ENCODE measurements around the gene CHST5. TPM values are rescaled to one million over a fixed set of nuclear protein-coding genes. Genes with fewer than 3 reads are reported as not detected.
"Not testable (repeated sequence)": the region's sequence is repeated elsewhere in the genome, so short reads cannot be mapped to it uniquely, and the experiment has no call there.

The CHST5 gene
- total RNA-seq, 1 donor from 2014 or later = not detected

DNA sequence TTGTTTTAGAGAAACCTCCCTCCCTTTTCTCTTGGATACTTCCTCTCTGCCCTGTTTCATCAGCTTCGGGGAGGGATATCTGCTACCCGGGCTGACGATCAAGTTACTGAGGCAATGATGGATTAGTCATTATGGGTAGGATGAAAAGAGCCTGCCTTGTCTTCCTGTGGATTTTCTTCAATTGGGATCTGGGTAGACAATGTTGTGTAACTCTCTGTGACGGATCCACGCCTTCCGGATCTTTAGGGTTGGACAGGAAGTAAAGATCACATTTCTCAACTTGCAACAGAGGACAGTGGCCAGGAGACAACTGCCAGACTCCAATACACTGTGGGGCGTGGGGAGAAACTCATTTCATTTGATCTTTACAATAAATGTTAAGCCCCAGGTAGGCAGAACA, 29.3 kb downstream of the CHST5 start:
- peak in 1 of 2 donors; percentile 36 for DNase-seq (ENCODE audit: low read depth in 2 of 2)

DNA sequence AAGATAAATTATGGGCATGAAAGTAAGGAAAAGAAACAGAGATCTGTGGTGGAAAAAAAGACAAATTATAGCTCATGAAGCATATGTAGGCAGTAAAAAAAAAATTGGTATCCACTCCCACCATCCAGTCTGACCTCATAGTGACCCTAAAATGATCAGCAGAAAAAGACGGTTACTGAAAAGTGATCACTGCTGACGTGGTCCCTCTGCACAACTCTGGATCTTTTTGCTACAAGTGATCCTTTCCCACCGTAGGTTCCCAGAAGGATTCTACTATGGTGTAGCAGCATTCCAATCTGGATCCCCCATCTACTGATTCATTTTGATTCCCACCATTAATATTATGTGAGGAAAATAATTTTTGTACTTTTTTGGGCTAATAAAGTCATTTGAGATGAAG, 29.8 kb downstream of the CHST5 start:
- no peak for DNase-seq (ENCODE audit: low read depth in 2 of 2)

DNA sequence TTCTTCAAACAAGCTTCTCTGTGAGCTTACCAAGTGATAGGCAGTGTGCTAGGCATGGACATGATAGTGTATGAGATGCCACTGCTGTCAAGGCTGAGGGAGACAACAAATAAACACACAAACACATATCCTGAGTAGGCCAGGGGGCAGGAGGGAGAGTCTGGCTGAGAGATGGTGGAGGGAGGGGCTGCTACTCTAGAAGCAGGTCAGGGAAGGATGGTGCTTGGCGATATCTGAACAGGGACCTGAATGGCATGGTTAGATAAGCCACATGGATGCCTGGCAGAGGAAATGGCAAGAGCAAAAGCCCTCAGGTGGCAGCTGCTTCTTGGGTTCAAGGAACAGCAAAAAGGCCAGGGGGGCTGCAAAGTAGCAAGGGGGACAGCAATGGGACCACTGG, 32.1 kb downstream of the CHST5 start:
- no peak for DNase-seq (ENCODE audit: low read depth in 2 of 2)

DNA sequence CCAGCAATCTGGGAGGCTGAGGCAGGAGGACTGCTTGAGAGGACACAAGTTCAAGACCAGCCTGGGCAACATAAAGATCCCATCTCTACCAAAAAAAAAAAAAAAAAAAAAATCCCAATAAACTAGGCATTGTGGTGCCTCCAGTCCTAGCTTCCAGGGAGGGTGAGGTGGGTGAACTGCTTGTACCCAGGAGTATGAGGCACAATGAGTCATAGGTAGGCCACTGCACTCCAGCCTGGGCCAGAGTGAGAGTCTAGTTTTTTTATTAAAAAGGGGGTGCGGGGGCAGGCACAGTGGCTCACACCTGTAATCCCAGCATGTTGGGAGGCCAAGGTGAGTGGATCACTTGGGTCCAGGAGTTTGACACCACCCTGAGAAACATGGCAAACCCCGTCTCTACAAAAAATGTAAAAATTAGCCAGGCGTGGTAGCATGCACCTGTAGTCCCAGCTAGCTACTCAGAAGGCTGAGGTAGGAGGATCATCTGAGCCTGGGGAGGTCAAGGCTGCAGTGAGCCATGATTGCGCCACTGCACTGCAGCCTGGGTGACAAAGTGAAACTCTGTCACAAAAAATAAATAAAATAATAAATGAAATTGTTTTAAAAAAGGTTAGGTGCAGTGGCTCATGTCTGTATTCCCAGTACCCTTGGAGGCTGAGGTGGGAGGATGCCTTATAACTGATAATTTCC, 32.8 kb downstream of the CHST5 start:
- no peak for DNase-seq (ENCODE audit: low read depth in 2 of 2)

DNA sequence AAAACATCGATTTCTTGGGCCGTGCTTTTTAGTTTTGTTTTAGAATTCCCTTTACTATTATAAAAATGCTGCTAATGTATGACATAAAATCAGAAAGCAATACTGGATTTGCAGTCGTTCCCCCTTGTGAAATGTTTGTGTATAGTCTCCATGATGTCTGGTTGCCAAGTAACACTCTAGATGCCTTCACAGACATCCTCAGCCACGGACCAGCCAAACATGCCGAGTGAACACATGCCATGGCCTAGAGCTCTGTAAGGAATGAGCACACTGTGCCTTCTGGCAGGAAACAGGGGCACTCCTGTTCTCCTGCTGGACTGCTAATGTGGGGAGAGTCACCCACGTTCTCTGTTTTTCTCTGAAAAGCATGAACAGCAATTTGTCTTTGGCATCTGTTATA, 34.1 kb downstream of the CHST5 start:
- not testable (repeated sequence) for DNase-seq (ENCODE audit: low read depth in 2 of 2)

DNA sequence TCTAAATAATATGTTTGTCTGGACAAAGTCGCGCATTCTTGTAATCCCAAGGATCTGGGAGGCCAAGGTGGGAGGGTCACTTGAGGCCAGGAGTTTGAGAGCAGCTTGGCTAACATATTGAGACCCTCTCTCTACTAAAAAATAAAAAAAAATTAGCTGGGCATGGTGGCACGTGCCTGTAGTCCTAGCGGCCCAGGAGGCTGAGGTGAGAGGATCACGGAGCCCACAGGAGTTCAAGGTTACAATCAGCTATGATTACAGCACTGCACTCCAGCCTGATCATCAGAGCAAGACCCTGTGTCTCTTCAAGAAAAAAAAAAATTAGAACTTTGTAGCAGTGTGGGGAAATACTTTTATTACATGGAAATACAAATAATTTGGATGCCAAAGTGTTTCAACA, 34.5 kb downstream of the CHST5 start:
- DNase-seq (ENCODE audit: low read depth in 2 of 2) = no peak

DNA sequence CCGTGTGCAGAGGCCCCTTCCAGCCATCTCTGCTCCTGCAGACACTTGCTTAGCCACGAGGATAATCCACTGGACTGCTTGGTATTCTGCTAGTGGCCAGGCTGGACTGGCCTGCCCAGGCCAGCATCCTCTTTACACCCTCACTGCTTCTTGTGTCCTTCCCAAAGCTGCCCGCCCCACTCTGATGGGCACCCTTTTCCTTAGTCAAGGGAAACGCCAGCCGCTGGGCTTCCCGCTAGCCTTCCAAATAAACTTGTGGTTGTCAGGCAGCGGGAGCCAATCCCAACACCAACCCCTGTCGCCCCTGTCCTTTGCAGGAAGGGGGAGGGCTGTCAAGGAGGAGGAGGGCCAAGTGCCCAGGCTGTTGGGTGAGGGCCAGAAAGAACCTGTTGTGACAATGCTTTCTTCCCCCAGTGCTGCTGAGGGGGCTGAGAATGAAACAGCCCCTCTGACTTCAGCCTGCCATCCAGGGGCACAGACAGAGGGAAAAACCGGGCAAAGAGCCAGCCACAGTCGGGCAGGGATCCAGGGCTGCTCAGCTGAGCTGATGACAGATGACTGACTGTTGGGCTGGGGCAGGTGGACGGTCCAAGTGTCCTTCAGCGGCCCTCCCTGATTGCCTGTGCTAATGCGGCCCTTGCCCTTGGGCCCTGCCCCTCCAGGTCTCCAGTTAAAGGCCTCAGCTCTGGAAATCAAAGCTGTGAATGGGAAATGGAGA, 37.1 kb downstream of the CHST5 start:
- peak; percentile 48 to 70 for DNase-seq (ENCODE audit: low read depth in 2 of 2)

DNA sequence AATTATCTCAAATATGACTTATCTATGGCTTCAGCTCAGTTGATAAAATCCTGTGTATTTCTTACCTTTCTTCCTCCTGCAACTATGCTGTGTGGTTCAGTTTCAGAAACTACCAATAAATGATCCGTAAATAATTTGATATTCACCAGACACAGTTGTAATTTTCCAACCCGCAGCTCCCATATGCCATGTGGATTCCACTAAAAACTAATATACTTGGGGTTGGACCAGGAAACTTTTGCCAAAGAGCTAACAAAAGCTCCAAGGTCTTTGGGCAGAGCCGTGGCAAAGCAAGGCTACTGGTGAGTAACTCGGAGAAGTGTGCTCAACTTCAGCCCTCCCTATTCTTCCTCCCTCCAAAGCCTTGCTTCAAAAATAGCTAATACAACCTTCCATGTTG, 38.4 kb downstream of the CHST5 start:
- DNase-seq (ENCODE audit: low read depth in 2 of 2) = no peak

DNA sequence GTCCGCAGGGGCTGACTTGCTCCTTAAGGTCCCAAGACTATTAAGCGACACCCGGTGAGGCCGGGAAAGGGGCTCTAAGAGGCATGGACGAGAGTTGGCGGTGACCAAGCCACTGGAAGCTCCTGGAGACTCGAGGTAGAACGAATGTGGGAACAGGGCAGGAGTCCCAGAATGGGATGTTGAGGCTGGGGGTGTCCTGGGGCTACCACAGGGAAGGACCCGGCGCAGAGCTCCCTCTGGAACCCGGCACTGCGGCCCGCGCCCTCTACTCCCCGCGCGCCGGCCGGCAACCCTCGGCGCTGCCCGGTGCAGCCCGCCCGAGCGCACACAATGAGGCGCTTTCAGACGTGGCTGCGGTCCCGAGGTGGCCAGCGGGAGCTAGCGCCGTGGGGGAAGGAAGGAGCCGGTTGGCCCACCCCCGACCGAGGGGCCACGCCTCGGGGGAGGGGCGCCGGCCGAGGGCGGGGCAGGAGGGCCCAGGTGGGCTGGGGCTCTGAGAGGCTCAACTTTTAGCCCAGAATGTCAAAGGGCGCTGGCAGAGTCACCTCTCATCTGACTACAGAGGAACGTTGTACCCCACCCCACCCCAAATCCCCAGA, 40.7 kb downstream of the CHST5 start, which contains the start of gene CHST6:
Gene CHST6, minus strand, starts transcription at position 366 of the 599 bp plus-strand sequence. CDS start 15,613 bp downstream, outside the sequence.
- peak in 1 of 2 donors; percentile 47 for DNase-seq (ENCODE audit: low read depth in 2 of 2)

DNA sequence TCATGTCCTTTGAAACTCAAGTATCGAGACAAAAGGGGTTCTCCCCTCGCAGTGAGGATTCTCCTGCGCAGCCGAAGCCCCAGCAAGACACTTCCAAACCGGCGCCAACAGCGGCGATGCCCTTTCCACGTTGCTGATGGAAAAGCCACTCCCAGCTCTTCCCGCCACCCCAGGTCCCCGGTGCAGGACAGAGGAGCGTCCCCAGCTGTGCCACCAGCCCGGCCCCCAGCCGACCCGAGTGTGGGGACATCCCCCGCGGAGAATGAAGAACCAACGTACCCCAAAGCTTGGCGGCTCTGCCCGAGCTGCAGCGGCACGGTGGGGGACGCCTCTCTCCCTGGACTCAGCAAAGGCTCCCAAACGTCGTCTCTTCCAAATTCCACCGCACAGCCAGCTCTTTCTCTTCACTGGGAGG, 41.2 kb downstream of the CHST5 start:
- DNase-seq (ENCODE audit: low read depth in 2 of 2) = no peak

DNA sequence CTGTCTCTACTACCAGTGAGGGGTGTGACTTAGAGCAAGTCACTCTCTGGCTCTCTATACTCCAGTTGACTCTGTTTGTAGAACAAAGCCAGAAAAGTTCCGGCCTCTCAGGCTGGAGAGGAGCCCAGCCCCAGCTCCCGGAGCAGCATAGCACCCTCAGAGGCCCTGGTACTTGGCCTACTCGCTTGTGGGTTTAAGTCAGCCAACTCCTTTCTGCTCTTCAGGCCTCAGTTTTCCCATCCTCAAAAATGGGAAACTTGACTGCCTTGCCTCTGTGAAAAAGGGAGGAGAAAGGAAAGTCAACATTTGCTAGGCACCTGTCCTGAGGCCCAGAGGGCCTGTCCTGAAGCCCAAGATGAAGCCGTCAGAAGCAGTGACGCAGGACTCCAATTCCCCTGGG, 41.7 kb downstream of the CHST5 start:
- no peak for DNase-seq (ENCODE audit: low read depth in 2 of 2)

DNA sequence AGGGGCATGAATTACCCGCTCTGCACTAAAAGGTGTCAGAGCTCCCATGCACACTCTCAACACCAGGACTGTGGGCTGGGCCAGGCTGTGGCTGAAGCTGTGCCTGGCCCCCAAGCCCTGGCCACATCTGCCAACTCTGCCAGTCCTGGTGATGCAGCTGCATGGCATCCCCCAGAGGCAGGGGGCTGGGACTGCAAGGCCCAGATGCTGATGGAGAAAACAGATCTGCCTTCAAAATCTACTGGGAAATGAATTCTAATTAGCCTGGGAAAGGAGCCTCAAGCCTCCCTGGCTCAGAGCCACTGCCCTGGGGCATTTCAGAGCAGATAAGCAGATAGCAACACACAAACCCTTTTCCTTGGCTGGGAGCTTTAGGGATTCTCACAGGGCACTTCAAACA, 44.0 kb downstream of the CHST5 start:
- no peak for DNase-seq (ENCODE audit: low read depth in 2 of 2)

DNA sequence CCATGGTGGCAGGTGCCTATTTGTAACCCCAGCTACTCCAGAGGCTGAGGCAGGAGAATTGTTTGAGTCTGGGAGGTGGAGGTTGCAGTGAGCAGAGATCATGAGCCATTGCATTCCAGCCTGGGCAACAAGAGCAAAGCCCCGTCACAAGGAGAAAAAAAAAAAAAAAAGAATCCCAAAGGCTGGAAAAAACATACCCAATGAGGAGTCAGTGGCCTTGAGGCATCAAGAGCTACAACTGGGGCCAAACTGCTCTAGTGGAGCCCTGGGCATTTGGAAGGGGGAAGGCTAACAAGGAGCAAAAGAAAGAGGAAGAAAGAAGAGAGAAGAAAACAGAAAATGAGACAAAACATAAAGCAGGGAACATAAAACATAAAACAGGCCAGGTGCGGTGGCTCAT, 47.6 kb downstream of the CHST5 start:
- DNase-seq (ENCODE audit: low read depth in 2 of 2) = no peak

DNA sequence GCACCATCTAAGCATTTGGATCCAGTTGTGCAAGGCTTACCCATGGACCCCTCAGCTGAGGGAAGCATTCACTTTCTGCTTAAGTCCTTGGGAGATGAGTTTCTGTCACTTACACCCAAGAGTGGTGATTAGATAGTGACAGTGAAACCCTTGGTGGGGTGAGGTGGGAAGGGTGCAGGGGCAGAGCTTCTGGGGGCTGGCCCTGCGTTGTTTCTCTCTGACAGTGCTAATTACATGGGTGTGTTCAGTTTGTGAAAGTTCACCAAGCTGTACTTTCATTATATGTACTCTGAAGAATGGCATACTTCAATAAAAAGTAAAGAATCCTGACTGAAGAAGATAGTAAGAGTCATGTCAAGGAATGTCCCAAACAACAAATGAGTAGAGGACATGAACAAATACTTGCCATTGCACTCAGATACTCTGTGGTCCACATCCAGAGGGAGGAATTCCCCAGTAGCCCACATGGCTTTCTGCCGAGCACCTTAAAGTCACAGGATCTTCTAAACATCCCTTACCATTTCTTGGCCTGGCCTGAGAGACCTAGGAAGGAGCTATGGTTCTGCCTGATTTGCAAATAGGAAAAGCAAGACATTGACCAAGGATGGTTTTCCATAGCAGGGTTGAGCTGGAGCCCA, 49.1 kb downstream of the CHST5 start:
- no peak for DNase-seq (ENCODE audit: low read depth in 2 of 2)

DNA sequence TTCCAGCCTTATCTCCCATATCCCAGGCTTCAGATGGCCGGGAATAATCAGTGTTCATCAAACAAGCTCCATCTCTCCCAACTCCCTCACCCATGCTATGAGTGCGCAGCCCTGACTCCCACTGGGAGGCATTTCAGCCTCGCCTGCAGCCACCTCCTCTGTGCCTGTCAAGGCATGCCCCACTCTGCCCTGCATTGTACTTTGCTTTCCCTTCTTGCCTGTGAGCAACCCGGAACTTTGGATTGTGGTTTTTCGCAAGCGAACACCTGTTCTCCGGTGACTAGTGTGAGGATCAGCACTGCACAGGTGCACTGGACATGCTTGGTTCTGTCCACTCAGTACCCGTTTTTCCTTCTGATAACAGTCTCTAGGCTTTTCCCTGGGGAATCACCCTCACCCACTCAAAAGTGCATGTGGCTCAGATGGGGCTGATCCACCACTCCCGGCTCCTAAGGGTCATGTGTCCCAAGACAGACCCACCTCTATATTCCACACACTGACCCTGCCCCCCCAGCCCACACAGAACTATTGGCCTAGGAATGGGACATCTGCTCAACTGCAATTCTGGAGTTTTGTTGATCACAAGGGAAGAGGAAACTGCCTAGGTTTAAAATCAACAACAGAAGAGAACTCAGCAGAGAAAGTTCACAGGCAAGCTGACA, 49.8 kb downstream of the CHST5 start:
- DNase-seq (ENCODE audit: low read depth in 2 of 2) = no peak

DNA sequence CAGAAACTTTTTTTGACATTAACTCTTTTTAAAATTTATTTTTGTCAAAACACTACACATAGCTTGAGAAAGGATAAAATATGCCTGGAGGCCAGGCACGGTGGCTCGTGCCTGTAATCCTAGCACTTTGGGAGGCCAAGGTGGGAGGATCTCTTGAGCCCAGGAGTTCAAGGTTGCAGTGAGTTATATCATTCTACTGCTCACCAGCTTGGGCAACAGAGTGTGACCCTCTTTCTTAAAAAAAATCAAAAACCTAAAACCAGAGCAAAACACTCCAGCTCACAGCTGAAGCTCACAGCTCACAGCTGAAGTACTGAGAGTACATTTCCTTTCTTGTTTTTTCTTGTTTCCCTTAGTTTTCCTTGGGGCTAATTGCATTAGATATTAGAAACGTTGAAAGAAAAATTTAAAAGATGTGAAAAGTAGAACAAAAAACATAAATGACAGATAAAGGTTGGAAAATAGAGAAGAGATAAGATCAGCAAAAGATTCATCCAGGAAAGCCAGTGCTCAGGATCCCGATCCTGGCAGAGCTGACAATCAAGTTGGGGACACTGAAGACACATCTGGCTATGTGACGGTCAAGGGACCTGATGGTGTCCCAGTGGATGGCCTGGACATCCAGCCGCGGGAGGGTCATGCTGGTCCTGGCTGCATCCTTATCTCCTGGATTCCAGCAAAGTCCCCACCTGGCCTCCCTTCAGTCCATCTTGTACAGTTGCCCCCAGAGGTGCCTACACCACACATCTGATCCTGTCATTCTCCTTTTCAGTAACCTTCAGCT, 50.5 kb downstream of the CHST5 start:
- no peak for DNase-seq (ENCODE audit: low read depth in 2 of 2)

DNA sequence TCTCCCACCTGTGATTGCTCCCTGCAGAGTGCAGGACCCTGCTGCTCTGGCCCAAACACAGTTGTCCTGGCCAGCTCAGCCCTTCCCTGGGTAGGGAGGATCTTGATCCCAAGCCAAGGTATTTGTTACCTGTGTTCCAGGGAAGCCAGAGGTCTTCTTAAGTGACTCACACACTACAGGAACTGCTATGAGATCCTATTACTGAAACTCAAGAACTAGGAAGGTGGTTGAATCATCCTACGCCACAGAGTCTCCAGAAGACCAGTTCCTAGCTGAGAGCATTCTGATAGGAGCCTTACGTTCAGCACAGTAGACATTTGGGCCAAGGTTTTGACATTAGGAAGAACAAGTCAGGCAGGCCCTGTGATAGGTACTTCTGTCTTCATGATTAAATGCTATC, 52.7 kb downstream of the CHST5 start:
- no peak for DNase-seq (ENCODE audit: low read depth in 2 of 2)

DNA sequence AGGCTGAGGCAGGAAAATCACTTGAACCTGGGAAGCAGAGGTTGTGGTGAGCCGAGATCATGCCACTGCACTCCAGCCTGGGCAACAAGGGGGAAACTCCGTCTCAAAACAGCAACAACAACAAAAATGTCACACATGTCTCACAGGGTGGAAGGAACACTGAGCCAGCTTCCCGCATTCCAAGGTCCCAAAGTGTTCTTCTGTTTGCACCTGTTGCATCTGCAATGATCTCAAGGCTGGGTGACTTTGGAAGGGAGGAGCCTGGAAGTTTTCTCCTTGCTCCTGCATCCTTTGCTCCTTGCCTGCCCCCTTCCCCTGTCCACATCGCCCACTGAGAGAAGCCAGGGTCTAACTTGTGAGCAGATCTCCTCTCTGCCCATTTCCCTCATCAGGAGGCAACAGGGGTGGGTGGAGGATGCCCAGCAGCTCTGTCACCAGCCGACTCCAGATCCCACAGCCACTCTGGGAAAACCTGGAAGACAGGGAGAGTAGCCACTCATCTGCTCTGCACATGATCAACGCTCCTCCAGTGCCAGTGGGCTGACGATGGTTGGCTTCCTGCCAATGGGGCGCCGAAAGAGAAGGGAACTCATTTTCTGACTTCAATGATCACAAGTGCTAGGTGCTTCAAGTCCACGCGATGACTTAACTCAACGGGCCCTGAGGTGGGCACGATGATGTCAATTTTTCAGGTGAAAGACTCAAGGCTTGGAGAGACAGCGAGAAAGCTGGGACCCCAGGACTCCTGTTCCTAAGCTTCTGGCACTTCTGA, 53.3 kb downstream of the CHST5 start:
- DNase-seq (ENCODE audit: low read depth in 2 of 2) = no peak

DNA sequence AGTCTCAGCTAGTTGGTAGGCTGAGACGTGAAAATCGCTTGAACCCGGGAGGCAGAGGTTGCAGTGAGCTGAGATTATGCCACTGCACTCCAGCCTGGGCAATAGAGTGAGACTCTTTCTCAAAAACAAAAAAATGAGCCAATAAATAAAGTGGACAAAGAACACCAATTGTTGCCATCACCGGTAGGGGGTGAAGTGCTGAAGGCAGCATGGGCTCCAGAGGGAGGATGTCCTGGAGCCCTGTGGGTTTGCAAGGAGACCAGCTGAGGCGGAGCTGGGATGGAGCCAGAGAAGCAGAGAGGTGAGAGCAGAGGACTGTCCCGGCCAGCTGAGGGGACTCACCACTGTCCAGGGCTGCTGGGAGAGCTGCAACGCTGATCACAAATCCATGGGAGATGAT, 54.4 kb downstream of the CHST5 start:
- DNase-seq (ENCODE audit: low read depth in 2 of 2) = no peak

DNA sequence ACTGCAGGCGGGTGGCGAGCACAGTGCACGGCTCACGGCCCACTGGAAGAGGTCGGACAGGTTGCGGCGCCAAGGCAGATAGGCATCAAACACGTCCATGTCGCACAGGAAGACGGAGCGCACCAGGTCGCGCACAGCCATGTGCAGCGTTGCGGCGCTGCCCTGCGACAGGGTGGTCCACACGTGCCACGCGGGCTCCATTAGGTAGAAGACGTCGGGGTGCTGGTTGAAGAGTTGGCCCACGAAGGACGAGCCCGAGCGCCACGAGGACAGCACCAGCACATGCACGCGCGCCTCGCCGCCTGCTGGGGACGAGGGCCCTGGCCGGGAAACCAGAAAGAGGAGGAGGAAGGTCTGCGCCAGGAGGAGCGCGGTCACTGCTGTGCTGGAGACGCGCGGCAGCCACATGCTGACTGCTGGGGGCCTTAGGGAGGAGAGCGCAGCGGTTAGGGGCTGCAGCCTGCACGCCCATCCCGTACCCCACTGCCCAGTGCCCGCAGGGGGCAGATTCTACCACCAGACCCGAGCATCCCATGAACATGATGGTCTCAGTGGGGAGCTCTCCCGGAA, 56.4 kb downstream of the CHST5 start:
- DNase-seq (ENCODE audit: low read depth in 2 of 2) = no peak
